Tibial nerve (tissue), 4 donors: ENCODE data around the gene UPF1.

Experiments used
- EP300 ChIP-seq, 2 donors: sonication (generic); formaldehyde crosslinking; IDR thresholded peaks; one replicate each; pipeline ENCODE4 v1.6.1; 2017; ENCODE audit warnings: antibody characterized with exemption in 2 of 2, mild to moderate bottlenecking in 1 of 2
- POLR2A ChIP-seq, 2 donors: fragments of 450-650 bp; IDR thresholded peaks; one replicate each; pipeline ENCODE4 v1.6.1; 2017; ENCODE audit warnings: antibody characterized with exemption in 2 of 2, mild to moderate bottlenecking in 2 of 2, moderate library complexity in 2 of 2
- TF ChIP-seq, protein P1 (sequence below), 5 experiments: fragments of 200-600 bp in 3 of 5; fragments of 450-650 bp in 2 of 5; sonication (generic) in 3 of 5; IDR thresholded peaks; one replicate each; pipeline ENCODE4 v1.5.1; 2016 to 2019; ENCODE audit warnings: antibody characterized with exemption in 5 of 5, mild to moderate bottlenecking in 3 of 5, moderate library complexity in 2 of 5

DNA sequence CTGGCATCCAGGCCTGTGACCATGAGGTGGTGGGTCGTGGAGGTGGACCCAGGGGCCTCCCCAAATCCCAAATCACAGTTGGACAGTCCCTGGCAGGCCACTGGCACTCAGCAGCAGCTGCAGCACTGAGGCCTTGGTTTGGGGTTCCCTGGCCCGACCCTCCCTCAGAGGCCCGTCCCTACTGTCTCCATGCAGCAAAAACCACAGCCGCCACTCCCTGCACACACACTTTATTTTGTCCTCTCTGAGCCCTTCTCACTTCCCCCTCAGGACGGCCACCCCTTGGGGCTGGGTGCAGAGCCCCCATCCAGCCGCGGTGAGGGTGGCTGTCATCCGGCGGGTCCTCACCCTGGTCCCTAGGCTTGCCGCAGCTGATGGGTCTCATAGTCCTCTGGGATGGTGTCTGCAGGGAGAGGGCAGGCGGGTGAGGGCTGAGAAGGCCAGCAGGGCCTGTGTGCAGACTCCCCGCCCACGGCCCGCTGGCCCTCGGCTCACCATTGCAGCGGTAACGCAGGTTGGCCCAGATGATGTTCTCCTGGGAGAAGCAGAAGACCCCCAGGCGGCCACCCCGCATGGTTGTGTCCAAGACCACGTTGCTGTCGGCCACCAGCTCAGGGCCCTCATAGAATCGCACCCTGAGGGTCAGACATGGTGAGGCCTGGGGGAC is 49.1 kb upstream of the UPF1 start:
- no peak for TF ChIP-seq EP300 (IDR thresholded peaks at IDR 0.05)
- TF ChIP-seq, protein P1, sequence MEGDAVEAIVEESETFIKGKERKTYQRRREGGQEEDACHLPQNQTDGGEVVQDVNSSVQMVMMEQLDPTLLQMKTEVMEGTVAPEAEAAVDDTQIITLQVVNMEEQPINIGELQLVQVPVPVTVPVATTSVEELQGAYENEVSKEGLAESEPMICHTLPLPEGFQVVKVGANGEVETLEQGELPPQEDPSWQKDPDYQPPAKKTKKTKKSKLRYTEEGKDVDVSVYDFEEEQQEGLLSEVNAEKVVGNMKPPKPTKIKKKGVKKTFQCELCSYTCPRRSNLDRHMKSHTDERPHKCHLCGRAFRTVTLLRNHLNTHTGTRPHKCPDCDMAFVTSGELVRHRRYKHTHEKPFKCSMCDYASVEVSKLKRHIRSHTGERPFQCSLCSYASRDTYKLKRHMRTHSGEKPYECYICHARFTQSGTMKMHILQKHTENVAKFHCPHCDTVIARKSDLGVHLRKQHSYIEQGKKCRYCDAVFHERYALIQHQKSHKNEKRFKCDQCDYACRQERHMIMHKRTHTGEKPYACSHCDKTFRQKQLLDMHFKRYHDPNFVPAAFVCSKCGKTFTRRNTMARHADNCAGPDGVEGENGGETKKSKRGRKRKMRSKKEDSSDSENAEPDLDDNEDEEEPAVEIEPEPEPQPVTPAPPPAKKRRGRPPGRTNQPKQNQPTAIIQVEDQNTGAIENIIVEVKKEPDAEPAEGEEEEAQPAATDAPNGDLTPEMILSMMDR (IDR thresholded peaks at IDR 0.05) = no peak
- no peak for TF ChIP-seq POLR2A (IDR thresholded peaks at IDR 0.05)
